NCI-H2081 treated with DMSO at 0.1 percent for 48 hours (cell line): Measurements from ENCODE around the gene CACYBP.
"Not testable (repeated sequence)": the region's sequence is repeated elsewhere in the genome, so short reads cannot be mapped to it uniquely, and the experiment has no call there.

ENCODE experiments used
- DNase-seq: peaks from one replicate; lab custom pipeline; 2025; lab: John Stamatoyannopoulos, UW

The CACYBP gene

DNA sequence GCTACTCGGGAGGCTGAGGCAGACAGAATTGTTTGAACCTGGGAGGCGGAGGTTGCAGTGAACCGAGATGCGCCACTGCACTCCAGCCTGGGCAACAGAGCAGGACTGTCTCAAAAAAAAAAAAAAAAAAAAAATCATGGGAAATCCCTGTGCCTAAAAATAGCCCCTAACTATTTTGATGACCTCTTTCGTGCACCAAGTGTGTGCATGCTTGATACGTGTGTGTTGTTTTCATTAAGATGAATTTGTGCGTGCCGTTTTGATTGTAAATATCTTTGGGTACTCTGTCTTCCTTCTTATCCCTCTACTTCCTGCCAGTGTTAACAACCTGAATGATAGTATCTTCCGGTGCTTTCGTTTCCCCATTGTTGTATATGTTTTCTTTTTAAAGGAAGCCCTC lies 9.8 kb downstream of the CACYBP start:
- DNase-seq = no peak

DNA sequence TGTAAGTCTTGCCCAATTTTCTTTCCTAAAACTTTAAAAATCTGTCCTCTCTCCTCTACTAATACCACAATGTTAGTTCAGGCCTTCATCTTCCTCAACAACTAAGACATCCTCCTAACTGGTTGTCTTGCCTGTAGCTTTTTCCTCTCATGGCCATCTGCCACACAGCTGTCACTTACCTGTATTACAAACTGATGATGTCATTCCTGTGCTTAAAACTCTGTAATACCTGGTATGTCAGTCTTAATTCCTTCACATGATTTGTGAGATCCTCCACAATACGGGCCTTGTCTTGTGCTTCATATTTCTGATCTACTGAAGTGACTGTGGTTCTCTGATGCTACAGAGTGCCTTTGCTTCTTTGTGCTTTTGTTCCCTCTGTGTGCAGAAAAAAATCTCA lies 13.7 kb downstream of the CACYBP start:
- DNase-seq = no peak

DNA sequence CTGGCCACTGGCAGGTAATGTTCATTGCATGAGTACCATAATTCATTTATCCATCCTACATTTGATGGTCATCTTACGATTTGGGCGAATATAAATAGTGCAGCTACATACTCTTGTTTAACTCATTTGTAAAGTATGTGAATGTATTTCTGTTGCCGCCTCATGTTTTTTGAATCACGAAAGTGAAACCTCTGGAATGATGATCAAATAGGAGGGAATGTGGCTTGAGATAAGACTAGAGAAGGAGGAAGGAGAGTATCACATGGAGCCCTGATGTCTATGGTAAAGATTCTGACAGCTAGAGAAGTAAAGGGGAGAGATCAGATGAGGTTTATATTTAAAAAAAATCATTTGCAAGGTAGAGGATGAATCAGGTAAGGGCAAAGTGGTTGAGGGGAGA lies 15.5 kb downstream of the CACYBP start:
- no peak for DNase-seq

DNA sequence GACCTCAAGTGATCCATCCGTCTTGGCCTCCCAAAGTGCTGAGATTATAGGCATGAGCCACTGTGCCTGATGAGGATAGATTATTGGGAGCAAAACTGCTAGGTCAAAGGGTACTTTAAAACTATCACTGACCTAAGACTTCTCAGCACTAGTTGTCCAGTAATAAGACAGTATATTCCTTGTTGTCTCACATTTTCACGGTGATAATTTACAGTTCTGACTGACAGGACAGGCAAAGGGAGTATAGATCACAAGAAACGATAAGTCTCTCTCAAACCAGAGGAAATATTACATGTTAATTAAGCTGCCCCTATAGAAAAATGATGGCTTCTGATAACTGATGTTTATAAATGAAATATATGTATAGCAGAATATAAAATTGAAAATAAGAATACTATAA lies 19.8 kb downstream of the CACYBP start:
- DNase-seq = no peak

DNA sequence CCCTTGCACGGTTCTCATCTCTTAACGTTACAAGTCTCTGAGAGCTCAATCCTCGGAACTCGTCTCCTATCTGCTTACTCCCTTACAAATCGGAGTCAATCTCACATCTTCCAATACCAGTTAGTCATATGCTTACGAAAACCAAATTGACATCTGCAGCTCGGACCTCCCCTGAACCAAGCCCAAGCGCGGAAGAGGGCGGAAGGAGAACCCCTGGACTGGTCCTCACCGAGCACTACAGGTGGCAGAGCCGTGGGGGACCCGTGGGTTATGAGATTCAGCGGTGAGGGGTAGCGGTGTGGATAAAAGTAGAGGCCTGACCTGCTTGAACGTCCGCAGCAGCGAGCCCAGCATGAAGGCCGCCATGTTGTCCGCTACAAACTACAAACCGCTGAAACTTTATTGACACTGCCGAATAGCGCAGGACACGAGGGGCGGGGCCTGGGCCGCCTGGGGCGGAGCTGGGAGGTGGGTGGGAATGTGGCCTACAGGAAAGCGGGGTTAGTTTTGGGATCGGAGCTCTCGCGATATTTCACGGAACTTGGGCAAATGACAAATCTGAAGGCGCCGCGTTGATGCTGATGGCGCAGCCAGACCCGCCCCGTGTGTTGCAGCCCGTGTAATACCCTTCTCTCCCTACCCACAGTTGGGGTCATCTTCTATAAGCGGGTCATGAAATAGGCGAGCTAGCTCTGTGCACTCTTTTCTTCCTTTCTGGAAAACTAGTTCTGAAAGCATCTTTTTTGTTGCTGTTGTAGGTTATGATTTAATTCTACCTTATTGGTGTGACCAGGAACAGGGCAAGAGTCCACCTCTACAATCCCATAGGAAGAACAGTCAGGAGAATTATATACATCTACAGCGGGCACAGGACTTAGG lies 23.5 kb downstream of the CACYBP start, which contains the start of gene MRPS14:
TSS of gene MRPS14 (minus strand) at position 383 of the 879 bp plus-strand sequence. CDS start at position 366, 17 bp downstream.
- DNase-seq = peak; percentile 92

DNA sequence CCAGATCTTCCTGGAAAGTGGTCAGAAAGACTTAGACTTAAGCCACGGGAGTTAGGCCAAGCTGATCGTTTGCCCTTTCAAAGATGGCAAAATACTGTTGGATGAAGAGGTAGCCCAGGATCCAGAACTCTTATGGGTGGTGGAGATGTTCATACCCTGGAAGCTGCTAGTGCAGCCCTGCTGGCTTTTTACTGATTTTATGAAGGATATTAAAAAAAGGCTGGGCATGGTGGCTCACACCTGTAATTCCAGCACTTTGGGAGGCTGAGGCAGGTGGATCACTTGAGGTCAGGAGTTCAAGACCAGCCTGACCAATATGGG lies 24.1 kb downstream of the CACYBP start:
- not testable (repeated sequence) for DNase-seq

DNA sequence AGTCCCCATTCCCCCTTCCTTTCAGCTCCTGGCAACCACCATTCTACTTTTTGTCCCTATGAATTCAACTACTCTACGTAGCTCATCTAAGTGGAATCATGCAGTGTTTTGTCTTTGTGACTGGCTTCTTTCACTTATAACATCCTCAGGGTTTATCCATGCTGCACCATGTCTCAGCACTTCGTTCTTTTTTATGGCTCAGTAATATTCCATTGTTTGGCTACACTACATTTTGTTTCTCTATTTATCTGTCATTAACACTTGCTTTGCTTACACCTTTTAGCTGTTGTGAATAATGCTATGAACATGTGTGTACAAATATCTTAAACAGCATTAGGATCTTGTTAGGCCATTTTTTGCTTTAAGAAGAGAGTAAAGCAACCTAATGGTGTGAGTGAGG lies 25.0 kb downstream of the CACYBP start:
- DNase-seq = no peak

DNA sequence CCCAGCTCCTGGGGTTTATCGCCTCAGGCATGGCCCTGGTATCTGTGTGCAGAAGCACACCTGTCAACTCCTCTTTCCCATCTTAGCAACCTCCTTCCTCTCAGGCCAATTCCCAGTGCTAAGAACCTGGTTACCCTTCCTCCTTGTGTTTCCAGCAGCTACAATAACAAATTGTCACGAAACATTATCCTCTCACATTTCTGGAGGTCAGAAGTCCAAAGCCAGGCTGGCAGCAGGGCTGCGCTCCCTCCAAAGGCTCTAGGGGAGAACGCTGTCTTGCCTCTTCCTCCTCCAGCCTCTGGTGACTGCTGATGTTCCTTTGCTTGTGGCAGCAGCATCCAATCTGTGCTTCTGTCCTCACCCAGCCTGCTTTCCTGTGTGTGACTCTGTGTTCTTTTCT lies 34.2 kb downstream of the CACYBP start:
- no peak for DNase-seq

DNA sequence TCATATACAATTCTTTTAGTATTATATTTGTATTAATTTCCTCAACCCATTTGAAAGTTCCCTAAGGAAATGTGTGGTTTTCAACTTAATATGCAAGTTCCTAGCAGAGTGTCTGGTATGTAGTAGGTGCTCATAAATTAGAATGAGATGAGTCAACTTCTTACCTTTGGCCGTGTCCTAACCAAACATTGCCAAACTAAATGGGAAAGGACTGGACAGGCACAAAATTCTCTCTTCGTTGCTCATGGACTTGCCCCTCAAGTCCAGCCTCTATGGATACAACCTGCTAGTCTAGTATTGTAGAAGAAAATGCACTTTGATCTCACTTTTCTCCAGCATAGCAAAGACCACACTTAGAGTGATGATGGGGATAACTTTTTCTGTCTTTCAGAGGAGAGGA lies 35.0 kb downstream of the CACYBP start:
- DNase-seq = no peak

DNA sequence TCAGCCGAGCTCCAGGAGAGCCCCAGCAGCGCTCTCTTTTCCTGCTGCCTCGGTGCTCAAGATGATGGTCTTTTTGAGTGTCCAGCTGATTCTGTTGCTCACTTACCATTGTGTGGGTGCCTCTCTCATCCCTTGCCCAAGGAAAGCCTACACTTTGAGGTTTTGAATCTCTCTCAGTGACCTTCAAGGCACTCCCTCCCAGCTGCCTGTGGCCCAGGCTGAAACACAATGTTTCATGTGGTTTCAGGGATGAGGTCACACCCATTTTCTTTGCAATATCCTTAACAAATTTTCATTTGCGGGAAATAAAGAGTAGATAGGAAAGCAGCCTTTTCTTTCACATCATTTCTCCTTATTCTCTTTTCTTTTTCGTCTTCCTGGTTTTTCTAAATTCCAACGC lies 36.1 kb downstream of the CACYBP start:
- DNase-seq = no peak

DNA sequence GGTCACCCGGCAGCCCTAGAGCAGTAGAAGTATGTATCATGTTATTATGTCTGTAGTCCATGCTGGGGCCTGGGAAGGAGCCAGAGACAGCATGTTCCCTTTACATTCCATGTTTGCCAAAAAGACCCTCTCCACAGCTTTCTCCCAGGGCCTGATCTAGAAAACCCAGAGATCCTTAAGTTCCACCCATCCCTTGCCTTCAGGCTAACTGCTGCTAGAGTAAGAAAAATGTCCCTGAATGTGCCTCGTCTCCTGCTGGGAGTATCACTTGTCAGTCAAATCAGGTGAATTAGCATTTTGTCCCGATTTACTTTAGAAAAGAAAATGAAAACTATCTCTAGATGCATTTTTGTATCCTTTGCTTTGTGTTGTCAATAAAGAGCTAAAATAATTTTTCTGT lies 36.7 kb downstream of the CACYBP start:
- no peak for DNase-seq

DNA sequence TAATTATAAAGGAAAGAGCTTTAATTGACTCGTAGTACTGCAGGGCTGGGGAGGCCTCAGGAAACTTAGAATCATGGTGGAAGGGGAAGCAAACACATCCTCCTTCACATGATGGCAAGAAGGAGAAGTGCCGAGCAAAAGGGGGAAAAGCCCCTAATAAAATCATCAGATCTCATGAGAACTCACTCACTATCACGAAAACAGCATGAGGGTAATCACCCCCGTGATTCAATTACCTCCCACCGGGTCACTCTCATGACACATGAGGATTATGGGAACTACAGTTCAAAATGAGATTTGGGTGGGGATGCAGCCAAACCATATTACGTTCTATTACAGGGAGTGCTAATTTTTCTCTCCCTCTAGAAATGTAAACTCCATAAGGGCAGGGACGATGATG lies 37.7 kb downstream of the CACYBP start:
- no peak for DNase-seq

DNA sequence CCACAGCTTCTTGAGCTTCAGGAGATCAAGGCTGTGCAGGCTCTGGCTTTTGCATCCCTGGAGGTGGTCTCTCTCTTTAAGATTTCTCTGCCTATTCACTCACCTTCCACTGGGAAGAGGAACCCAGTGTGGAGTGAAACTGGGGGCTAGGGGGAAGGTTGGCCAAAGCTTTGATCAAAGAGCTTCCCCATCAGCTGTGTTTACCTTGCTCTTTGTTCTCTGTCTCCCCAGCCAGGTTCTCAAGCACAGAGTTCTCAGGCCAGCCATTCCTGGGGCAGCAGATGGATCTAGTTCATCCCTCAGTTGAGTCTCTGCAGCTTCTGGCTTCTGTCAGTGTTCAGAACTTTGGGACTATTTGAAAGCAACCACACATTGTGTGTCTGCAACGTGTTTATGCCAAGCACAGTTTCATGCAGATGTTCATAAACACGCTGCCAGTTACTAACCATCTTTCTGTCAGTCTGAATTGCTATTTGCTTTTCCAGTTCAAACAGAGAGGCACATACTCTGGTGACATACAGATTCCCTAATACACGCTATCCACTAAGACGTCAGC lies 40.7 kb downstream of the CACYBP start:
- DNase-seq = no peak

DNA sequence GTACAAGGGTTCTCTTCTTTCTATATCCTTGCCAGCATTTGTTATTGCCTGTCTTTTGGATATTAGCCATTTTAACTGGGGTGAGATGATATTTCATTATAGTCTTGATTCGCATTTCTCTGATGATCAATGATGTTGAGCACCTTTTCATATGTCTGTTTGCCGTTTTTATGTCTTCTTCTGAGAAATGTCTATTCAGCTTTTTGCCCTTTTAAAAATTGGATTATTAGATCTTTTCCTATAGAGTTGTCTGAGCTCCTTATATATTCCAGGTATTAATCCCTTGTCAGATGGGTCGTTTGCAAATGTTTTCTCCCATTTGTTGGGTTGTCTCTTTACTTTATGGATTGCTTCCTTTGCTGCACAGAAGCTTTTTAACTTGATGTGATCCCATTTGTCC lies 42.9 kb downstream of the CACYBP start:
- no peak for DNase-seq

DNA sequence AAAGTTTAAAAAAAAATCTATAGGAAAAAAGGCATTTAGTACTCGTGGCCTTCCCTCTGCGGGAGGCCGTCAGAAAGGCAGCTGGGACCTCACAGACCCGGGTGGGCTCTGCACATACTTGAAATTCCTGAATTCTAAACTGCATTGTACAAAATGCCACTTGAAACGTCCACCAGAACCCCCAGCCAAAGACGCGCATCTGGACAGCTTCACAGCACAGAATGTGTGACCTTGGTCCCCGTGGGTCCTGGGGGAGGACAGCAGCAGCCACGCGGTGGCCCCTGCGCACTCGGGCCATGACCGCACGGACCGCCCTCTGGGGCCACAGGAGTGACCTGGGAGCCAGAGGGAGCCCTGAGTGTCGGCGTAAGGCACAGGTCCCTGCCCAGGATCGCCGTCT lies 44.1 kb downstream of the CACYBP start:
- no peak for DNase-seq

DNA sequence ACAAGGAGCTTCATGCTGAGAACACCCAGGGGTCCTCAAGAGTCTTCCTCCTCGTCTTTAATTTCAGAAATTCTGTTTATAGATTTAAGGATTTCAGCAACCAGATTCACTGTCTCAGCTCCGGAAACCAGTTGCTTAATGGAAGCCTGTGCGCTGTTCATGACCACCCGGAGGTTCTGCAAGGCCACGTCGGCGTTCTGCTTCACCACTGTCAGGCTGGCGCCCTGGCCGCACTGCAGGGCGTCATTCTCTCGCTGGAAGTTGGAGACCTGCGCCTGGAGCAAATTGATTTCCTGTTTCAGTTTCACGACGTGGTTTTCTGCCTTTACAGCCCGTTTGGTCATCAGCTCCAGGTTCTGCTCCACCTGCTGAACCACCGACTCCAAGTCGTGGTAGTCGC lies 44.8 kb downstream of the CACYBP start:
- DNase-seq = not testable (repeated sequence)

DNA sequence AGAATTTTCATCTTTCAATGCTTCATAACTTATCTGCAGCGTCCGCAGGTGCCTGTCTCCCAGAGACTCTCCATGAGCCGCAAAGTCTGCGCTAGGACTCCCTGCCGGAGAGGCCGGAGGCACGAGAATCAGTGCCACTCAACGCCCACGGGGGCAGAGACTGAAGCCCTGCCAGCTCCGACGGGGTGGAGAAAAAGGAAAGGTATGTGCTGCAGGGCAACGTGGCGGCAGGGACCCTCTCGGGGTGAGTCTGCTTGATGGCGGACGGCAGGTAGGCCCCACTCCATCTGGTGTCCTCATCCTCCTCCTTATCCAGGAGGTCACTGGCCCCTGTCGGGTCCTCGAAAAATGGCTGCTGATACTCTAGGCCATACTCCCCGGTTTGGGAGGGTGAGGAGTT lies 45.4 kb downstream of the CACYBP start:
- DNase-seq = no peak

DNA sequence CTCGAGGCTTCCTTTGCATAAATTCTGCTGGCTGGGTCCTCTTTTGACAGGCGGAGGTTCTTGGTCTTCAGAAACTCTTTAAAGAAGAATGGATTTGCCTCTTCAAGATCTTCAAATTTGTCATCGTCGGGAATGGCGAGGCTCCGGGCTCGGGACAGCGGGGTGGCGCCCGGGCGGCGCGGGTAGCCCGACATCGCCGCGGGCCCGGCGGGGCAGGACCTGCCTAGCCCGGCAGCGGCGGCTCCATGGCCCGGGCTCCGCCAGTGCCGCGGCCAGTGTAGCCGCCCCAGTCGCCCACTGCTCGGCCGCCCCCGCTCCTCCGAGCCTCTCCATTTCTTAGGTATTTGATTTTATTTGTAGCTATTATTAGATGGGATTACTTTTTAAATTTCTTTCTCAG lies 45.8 kb downstream of the CACYBP start:
- DNase-seq = no peak

DNA sequence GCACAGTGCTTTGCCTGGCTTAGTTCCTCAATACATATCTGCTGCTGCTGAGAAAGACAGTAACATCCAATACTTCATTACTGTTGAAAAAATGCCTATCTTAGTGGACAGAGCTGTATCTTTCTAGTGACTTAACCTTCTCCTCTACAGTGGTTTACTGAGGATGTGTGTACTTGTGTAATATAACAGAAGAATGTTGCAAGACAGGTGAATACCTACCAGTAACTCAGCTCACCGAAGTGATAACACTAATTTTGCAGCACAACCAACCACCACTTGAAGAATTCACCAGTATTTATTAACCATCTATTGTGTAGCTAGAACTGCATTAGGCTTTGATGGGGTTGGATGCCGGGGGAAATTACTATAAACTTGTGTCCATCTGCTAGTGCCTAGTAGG lies 51.2 kb downstream of the CACYBP start:
- no peak for DNase-seq

DNA sequence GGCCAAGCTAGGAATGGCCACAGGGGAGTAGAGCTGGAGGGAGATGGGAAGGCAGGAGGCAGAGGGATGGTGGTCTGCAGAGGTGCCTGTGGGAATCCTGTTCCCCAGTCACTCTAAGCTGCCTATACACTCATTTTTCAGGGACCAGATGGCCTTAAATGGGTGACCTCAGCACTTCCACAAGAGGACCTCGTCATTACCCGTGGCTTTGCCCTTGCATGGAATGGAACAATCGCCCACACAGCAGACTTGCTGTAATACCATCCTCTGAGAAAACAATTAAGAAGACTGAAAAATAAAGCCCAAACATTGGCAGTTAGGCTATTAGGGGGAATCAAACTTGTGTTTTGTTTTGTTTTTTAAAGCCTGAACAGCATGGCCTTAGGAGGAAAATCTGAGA lies 55.0 kb downstream of the CACYBP start:
- DNase-seq = no peak
